Stimulated activated CD8-positive, alpha-beta memory T cell treated with anti-CD3 and anti-CD28 coated beads, Interleukin-7, amount 100 ng/mL, for 1 hour (primary cell): ENCODE measurements around the gene PLVAP.

Experiments used
- DNase-seq, 2 donors: peaks; one replicate each; pipeline ENCODE4 v3.0.0-alpha.2; 2020; ENCODE audit warnings: low read depth in 2 of 2

The PLVAP gene

GRCh38 chr19:17334414-17335409, 42.4 kb downstream of the PLVAP start, which contains the start of gene ANO8:
Gene ANO8 (minus strand): TSS chr19:17334855. CDS start chr19:17334670, 185 bp downstream.
- peak; percentile 88 to 92 for DNase-seq

- peak in 1 of 2 donors; percentile 44 for DNase-seq
Observed at GRCh38 chr19:17333611-17334413, 43.3 kb downstream of the PLVAP start.

- no peak for DNase-seq
Observed at GRCh38 chr19:17332677-17333581, 44.2 kb downstream of the PLVAP start.

- no peak for DNase-seq
Observed at GRCh38 chr19:17332360-17332676, 44.8 kb downstream of the PLVAP start.

GRCh38 chr19:17331045-17331558, 46.0 kb downstream of the PLVAP start:
- DNase-seq = no peak

GRCh38 chr19:17330262-17331044, 46.7 kb downstream of the PLVAP start:
- DNase-seq = no peak

GRCh38 chr19:17329366-17330261, 47.5 kb downstream of the PLVAP start:
- no peak for DNase-seq

- no peak for DNase-seq
Observed at GRCh38 chr19:17328517-17329365, 48.4 kb downstream of the PLVAP start.

GRCh38 chr19:17327654-17328516, 49.3 kb downstream of the PLVAP start:
- no peak for DNase-seq

- DNase-seq = no peak
Observed at GRCh38 chr19:17327068-17327653, 50.0 kb downstream of the PLVAP start.

GRCh38 chr19:17326595-17326966, 50.6 kb downstream of the PLVAP start:
- no peak for DNase-seq

- DNase-seq = no peak
Observed at GRCh38 chr19:17325881-17326594, 51.1 kb downstream of the PLVAP start.

- no peak for DNase-seq
Observed at GRCh38 chr19:17325133-17325532, 52.0 kb downstream of the PLVAP start.

- no peak for DNase-seq
Observed at GRCh38 chr19:17324357-17325114, 52.6 kb downstream of the PLVAP start.

GRCh38 chr19:17323964-17324332, 53.2 kb downstream of the PLVAP start:
- DNase-seq = no peak
